Peyer's patch (tissue), 4 donors: ENCODE measurements around the gene STS. TPM values are rescaled to one million over a fixed set of nuclear protein-coding genes. Genes with fewer than 3 reads are reported as not detected.
A peak's percentile ranks its signal among the peaks of the same experiment; 100 is the strongest.

Experiments
- DNase-seq, 3 donors: peaks; one replicate each; pipeline ENCODE4 v3.0.0-alpha.2; 2017 to 2019
- H3K27ac ChIP-seq, 4 donors: fragments of 200-600 bp; sonication (generic); one replicate each; pipeline ENCODE4 v1.5.1; 2016 to 2019
- H3K27me3 ChIP-seq, 2 donors: fragments of 200-600 bp; sonication (generic); one replicate each; pipeline ENCODE4 v1.5.1; 2019
- H3K36me3 ChIP-seq, 3 donors: fragments of 200-600 bp; sonication (generic); one replicate each; pipeline ENCODE4 v1.5.1; 2016 to 2019
- H3K4me1 ChIP-seq, 4 donors: fragments of 200-600 bp; sonication (generic); one replicate each; pipeline ENCODE4 v1.5.1; 2016 to 2019
- H3K4me3 ChIP-seq, 4 donors: fragments of 200-600 bp; sonication (generic); 1 replicate in 3 of 4; 2 replicates in 1 of 4; pipeline ENCODE4 v1.5.1; 2016 to 2019; ENCODE audit warnings: mild to moderate bottlenecking in 1 of 4
- H3K9me3 ChIP-seq, 4 donors: fragments of 200-600 bp; sonication (generic); one replicate each; pipeline ENCODE4 v1.5.1; 2016 to 2019; ENCODE audit warnings: mild to moderate bottlenecking in 1 of 4
- POLR2A ChIP-seq, 2 donors: fragments of 450-650 bp; IDR thresholded peaks; one replicate each; pipeline ENCODE4 v1.5.1; 2017; ENCODE audit warnings: antibody characterized with exemption in 2 of 2, mild to moderate bottlenecking in 2 of 2, moderate library complexity in 2 of 2
- total RNA-seq, 4 donors: library from RNA; depleted of rRNA; stranded (reverse); fragments of >200 nt; gene quantifications; one replicate each; pipeline ENCODE4 v1.1.0, GENCODE V29; 2016
- TF ChIP-seq, protein P1 (sequence below), 6 experiments: fragments of 450-650 bp in 4 of 6; fragments of 200-600 bp in 2 of 6; sonication (generic) in 1 of 6; IDR thresholded peaks; one replicate each; pipeline ENCODE4 v1.5.1; 2017 to 2019; ENCODE audit warnings: antibody characterized with exemption in 6 of 6, mild to moderate bottlenecking in 3 of 6, moderate library complexity in 1 of 6

The STS gene
- total RNA-seq, 4 donors from 2014 or later, result 3.3 to 5.6 (median 4.3) TPM

GRCh38 chrX:7109049-7109531, 38.4 kb upstream of the STS start:
- H3K36me3 ChIP-seq, result no peaks in the 10 kb centered on the region
- no peaks in the 10 kb centered on the region for H3K9me3 ChIP-seq
- peak overlapping the region in 1 of 4 donors; percentile 14 for H3K4me3 ChIP-seq
- no peaks in the 10 kb centered on the region for H3K27me3 ChIP-seq
- no peak for DNase-seq
- TF ChIP-seq, protein P1, sequence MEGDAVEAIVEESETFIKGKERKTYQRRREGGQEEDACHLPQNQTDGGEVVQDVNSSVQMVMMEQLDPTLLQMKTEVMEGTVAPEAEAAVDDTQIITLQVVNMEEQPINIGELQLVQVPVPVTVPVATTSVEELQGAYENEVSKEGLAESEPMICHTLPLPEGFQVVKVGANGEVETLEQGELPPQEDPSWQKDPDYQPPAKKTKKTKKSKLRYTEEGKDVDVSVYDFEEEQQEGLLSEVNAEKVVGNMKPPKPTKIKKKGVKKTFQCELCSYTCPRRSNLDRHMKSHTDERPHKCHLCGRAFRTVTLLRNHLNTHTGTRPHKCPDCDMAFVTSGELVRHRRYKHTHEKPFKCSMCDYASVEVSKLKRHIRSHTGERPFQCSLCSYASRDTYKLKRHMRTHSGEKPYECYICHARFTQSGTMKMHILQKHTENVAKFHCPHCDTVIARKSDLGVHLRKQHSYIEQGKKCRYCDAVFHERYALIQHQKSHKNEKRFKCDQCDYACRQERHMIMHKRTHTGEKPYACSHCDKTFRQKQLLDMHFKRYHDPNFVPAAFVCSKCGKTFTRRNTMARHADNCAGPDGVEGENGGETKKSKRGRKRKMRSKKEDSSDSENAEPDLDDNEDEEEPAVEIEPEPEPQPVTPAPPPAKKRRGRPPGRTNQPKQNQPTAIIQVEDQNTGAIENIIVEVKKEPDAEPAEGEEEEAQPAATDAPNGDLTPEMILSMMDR (IDR thresholded peaks at IDR 0.05), result no peak
- TF ChIP-seq POLR2A (IDR thresholded peaks at IDR 0.05), result no peak
- no peak overlapping the region for H3K27ac ChIP-seq
- H3K4me1 ChIP-seq, result peaks cover 0 to 4% (median 0%) of the 10 kb centered on the region in 4 donors

DNA sequence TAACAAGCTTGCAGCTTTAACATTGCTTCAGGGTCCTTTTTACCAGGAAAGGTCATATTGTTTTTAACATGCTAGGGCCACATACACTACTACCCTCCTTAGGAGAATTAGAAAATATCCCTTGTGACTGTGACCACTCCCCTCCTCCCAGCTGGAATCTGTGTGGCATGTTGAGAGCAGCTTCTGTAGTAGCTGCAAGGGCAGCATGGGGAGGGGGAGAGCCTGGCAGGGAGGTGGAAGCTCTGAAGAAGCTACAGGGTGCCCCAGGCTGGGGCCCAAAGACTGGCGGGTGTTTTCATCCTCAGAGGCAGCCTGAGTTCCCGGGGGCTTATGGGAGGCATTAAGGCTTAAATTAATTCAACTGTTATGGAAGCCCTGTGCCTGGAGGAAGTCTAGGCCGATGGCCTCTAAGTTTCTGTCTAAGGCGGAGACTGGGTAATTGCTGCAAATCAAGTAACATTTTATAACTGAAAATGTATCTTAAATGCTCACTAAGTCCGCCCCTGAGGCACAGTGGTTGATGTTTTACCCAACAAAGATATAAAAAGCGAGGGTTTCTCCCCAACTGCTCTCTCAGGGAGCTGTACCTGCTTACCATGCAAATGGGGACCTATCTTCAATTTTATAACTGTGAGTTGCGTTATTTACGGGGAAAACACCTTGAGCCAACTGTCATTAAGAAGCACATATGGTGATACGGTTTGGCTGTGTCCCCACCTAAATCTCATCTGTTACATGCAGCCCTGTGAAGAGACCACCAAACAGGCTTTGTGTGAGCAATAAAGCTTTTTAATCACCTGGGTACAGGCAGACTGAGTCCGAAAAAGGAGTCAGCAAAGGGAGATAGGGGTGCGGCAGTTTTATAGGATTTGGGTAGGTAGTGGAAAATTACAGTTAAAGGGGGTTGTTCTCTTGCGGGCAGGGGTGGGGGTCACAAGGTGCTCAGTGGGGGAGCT, 37.4 kb upstream of the STS start:
- H3K36me3 ChIP-seq, result no peaks in the 10 kb centered on the region
- no peaks in the 10 kb centered on the region for H3K27me3 ChIP-seq
- no peak for TF ChIP-seq POLR2A (IDR thresholded peaks at IDR 0.05)
- TF ChIP-seq, protein P1 (IDR thresholded peaks at IDR 0.05), result no peak
- DNase-seq, result no peak
- peaks cover 0 to 4% (median 0%) of the 10 kb centered on the region in 4 donors for H3K4me1 ChIP-seq
- no peaks in the 10 kb centered on the region for H3K9me3 ChIP-seq
- H3K4me3 ChIP-seq, result no peak overlapping the region
- H3K27ac ChIP-seq, result no peak overlapping the region

DNA sequence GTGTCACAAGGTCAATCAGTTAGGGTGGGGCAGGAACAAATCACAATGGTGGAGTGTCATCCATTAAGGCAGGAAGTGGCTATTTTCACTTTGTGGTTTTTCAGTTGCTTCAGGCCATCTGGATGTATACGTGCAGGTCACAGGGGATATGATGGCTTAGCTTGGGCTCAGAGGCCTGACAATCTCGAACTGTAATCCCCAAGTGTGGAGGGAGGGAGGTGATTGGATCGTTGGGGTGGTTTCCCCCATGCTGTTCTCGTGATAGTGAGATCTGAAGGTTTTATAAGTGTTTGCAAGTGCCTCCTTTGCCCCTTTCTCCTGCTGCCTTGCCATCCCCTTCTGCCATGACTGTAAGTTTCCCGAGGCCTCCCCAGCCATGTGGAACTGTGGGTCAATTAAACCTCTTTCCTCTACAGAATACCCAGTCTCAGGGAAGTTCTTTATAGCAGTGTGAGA, 36.7 kb upstream of the STS start:
- Histone ChIP-seq H3K4me3 (no peak overlapping the region), H3K27me3 (no peaks in the 10 kb centered on the region), H3K9me3 (no peaks in the 10 kb centered on the region), H3K4me1 (peaks cover 0 to 4% (median 0%) of the 10 kb centered on the region in 4 donors), H3K36me3 (no peaks in the 10 kb centered on the region), H3K27ac (no peak overlapping the region)
- DNase-seq, result no peak
- TF ChIP-seq, protein P1 (IDR thresholded peaks at IDR 0.05), result no peak
- no peak for TF ChIP-seq POLR2A (IDR thresholded peaks at IDR 0.05)

DNA sequence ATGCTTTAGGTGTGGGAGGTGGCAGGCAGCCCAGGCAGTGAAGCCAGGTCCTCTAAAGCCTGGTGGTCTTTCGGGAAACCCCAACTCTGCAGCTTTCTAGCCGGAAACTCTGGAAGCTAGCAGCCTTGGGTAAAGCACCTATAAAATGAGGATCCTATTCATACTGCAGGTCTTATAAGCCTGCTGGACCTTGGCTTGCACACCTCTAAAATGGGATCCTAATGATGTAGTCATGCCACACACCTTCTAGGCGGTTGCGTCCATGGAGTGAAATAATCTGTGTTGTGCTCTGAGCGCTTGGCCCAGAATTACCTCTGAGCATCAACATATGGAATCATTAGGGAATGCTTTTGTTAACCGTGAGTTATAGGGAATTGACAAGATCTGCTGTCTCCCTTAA, 36.0 kb upstream of the STS start:
- Histone ChIP-seq H3K4me3 (no peak overlapping the region), H3K27ac (no peak overlapping the region), H3K27me3 (no peaks in the 10 kb centered on the region), H3K9me3 (no peaks in the 10 kb centered on the region), H3K4me1 (peaks cover 0 to 4% (median 0%) of the 10 kb centered on the region in 4 donors), H3K36me3 (no peaks in the 10 kb centered on the region)
- TF ChIP-seq POLR2A (IDR thresholded peaks at IDR 0.05), result no peak
- TF ChIP-seq, protein P1 (IDR thresholded peaks at IDR 0.05), result no peak
- DNase-seq, result no peak

DNA sequence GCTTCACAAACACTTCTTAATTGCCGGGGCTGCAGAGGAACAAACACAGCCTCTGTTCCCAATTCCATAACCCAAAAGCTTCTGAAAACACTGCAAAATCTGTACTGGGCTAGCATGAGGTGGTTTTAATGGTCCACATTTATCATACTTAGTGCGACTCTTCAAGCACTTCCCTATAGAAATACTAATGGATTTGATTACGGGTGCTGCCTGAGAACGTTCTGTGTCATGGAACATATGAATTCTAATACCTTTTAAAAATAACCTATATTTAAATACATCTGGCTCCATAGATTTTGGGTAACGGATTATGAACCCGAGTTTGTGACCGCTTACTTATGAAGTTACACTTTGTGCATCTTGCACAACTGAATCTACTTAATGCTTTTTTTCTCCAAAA, 35.4 kb upstream of the STS start:
- Histone ChIP-seq H3K36me3 (no peaks in the 10 kb centered on the region), H3K9me3 (no peaks in the 10 kb centered on the region), H3K27ac (no peak overlapping the region), H3K27me3 (no peaks in the 10 kb centered on the region), H3K4me3 (no peak overlapping the region), H3K4me1 (peaks cover 0 to 4% (median 0%) of the 10 kb centered on the region in 4 donors)
- DNase-seq, result no peak
- TF ChIP-seq, protein P1 (IDR thresholded peaks at IDR 0.05), result no peak
- TF ChIP-seq POLR2A (IDR thresholded peaks at IDR 0.05), result no peak
